GM18499 (cell line): ENCODE measurements around the gene TBC1D5.

ENCODE experiments used
- ATAC-seq: cut with Tn5 transposase; IDR thresholded peaks from one replicate; pipeline ENCODE4 v1.9.1; 2021; ENCODE audit warnings: moderate number of reproducible peaks; ENCODE audit not compliant: insufficient read depth, unreplicated experiment

TBC1D5 gene

GRCh38 chr3:17333893-17334292 is 408.5 kb downstream of the TBC1D5 start:
- no peak for ATAC-seq

GRCh38 chr3:17333446-17333845 is 409.0 kb downstream of the TBC1D5 start:
- no peak for ATAC-seq

DNA sequence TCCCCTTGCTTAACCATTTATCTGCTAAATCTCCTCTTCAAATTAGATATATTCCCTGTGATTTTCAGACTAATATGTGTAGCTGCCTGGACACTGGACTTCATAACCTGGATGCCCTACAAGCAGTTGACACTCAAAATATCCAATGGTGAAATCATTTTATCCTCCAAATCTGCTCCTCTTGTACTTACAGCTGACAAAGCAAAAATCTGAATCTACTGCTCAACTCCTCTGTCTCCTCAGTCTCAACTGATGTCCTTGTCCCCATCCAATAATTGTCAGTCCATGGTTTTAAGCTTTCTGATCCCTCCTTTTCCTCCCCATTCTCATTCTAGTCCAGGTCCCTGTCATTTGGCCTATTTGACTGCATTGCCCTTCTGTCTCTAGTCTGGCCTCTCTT is 411.8 kb downstream of the TBC1D5 start:
- ATAC-seq, result no peak

DNA sequence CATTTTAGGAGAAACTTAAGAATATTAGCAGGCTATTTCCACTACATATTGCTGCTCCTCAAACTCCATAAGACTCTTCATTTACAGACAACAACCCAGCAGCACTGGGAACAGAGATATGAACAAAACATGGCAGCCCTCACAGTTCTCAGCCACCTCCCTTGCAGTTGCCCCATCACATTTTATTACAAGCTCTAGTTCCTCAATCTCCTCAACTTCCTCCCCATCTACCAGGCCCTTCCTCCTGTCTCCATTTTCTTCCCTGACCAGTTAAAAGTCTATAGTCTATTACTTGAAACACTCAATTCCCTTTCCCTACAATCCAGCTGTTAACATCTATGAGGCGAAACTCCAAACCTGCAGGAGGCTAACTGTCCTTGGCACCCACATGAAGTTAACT is 412.5 kb downstream of the TBC1D5 start:
- no peak for ATAC-seq

GRCh38 chr3:17322106-17322793 is 420.2 kb downstream of the TBC1D5 start:
- ATAC-seq, result peak; percentile 68

- ATAC-seq, result no peak
Observed at GRCh38 chr3:17320266-17320665, 422.2 kb downstream of the TBC1D5 start.

DNA sequence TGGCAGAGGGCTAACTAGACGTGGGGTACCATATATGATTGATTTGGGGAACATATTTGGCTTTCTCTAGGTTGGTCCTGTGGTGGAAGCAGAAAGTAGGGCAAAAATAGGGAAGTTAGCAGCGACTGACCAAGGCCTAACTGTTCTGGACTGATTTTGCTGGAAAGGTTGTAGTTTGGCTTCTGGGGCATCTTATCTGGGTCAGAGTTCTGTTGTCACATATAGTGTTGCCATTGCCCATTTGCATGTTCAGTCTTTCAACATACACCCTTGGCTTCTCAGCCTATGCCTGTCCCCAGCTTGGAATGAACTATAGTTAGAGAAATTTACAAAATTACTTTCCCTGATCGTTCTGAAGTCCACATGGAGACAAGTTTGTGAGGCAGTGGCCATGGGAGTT is 426.5 kb downstream of the TBC1D5 start:
- no peak for ATAC-seq

DNA sequence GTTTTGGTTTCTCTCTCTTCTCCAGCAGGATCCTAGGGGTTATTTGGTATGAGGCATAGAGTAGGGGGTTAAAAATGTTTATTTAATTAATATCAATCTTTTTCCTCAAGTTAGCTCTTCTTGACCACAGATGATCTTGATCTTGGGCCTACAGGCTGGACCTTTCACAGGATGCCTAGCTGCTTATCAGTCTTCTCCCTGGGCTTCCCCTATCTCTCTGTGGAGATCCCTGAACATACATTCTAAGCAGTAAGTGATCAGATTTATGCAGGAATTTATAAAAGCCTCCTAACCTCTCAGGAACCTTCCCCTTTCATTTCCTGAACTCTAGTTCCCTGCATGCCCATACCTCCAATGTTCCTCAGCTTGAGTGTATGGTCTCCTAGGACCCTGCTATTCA is 428.3 kb downstream of the TBC1D5 start:
- ATAC-seq, result no peak

- no peak for ATAC-seq
Observed at GRCh38 chr3:17313746-17314145, 428.7 kb downstream of the TBC1D5 start.

GRCh38 chr3:17310983-17311382 is 431.4 kb downstream of the TBC1D5 start:
- ATAC-seq, result no peak

- ATAC-seq, result no peak
Observed at GRCh38 chr3:17307887-17308286, 434.5 kb downstream of the TBC1D5 start.

GRCh38 chr3:17307482-17307881 is 434.9 kb downstream of the TBC1D5 start:
- no peak for ATAC-seq

DNA sequence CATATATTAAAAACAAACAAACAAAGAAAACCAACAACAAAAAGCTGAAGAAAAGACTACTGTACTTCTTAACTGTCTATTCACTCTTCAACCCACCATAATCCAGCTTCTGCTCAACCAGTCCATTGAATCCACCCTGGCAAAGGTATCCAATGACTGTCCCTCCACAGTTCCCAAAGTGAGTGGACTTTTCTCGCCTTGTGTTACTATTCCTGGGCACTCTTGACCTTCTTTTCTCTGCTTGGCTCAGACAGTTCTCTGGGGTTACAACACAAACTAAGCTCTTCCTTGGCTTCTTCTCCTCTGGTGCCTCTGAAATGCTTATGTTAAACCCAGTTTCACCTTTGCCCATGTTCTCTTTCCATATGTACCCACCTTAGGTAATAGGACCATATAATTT is 437.5 kb downstream of the TBC1D5 start:
- no peak for ATAC-seq

DNA sequence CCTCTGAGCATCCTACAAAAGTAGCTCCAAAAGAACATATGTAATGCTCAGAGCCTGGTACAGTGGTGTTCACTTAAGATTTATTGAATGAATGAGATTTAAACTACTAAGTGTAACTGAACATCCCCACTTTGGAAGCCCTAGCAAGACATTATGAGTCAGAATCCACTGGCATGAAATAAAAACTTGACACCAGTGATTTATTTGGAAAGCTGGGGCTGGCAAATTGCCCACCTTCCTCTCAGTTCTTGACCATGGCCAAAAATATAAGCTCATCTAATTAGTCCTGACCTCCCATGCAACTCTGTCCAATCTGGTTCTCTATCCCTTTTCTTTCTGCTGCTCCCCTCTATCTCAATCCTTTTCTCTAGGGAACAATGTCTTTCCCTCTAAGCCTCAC is 439.7 kb downstream of the TBC1D5 start:
- ATAC-seq, result no peak

- no peak for ATAC-seq
Observed at GRCh38 chr3:17302170-17302569, 440.3 kb downstream of the TBC1D5 start.

GRCh38 chr3:17301271-17301670 is 441.2 kb downstream of the TBC1D5 start:
- no peak for ATAC-seq

- no peak for ATAC-seq
Observed at GRCh38 chr3:17300441-17300840, 442.0 kb downstream of the TBC1D5 start.

DNA sequence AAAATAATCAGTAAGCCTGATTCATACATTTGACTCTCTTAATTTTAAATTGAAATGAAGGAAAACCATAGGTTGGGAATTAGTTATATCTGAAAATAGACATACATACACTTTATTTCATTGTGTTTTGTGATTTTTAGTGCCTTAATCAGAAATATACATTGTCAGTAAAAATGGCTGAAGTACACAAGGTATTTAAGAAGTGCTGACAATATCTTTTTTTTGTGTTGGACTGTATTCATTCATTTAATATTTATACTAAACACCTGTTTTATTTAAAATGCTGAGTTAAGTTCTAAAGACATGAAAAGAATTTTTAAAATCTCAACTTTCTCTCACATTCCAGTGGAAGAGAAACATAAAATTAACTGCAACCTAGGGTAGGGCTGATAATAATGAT is 444.4 kb downstream of the TBC1D5 start:
- no peak for ATAC-seq

DNA sequence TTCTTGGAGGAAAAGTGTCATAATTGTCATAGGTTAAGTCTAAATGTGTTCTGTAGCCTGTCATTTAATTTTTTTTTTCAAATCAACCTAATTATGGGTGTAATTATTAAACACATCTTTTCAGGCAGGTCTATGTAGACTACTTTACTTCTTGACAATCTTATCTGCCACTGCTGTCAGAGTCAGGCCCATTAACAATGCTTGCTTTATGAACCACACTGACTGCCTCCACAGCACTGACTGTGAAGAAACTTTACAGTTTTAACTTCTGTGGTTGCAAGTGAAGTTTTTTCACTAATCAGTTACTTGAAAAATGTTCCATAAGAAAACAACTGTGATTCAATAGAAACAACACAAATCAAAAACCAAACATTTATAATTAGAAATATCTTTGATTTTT is 449.9 kb downstream of the TBC1D5 start:
- ATAC-seq, result no peak

GRCh38 chr3:17290894-17291293 is 451.5 kb downstream of the TBC1D5 start:
- ATAC-seq, result no peak

DNA sequence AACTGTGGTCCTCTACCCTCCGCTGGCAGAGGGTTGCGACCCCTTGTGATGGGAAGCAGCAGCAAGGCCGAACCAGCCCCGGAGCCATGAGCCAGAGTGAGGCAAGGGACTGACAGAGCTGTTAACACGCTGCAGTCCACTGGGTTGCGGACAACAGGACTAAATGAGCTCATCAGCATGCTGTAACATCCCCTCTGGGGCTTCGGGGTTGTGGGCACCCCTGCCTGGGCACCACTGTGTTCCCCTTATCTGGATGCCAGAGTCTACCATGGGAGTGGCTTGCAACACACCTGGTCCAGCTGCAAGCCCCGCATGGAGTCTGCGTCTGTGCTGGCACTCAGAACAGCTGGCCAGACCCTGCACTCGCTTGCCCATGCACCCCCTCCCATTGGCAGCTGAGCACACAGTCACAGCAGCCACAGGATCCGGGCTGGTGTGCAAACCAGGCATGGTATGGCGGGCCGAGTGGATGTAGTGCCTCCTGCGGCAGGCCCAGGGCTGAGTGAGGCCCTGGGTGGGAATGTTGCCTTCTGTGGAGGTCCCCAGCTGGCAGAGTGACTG is 453.5 kb downstream of the TBC1D5 start:
- ATAC-seq, result no peak

GRCh38 chr3:17287006-17287689 is 455.3 kb downstream of the TBC1D5 start:
- no peak for ATAC-seq
